Fibroblast of skin of right quadriceps (primary cell): ENCODE measurements around the gene MEIOSIN.

Source experiments
- DNase-seq: peaks from one replicate; pipeline ENCODE4 v3.0.0-alpha.2; 2013

Gene MEIOSIN

GRCh38 chr19:45765702-45766295 lies 32.6 kb downstream of the MEIOSIN start:
- DNase-seq, result no peak

DNA sequence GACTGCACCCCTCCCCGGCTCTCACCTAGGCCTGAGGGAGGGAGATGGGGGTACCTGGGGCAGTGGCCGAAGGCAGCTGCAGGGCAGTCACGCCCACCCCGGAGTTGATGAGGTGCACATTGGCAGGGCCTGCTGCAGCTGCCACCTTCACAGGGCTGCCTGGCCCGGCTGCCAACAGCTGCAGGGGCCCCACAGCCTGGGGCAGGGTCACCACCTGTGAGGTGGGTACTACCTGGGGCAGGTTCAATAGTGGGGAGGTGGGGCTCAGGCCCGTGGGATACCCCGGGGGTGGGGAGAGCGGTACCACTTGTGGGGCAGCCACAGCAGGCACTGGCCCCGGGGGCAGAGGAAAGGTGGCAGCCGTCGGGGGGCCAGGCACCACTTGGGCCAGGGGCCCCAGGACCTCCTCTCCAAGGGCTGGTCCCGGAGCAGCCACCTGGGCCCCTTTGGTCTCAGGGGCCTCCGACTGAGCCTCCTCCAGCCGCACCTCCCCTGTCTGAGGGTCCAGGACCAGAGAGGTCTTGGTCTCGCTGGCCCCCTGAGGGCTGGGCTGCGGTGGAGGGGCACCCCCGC lies 33.1 kb downstream of the MEIOSIN start:
- no peak for DNase-seq

GRCh38 chr19:45766869-45767346 lies 33.7 kb downstream of the MEIOSIN start:
- no peak for DNase-seq

- DNase-seq, result peak; percentile 82
Observed at GRCh38 chr19:45767410-45767880, 34.2 kb downstream of the MEIOSIN start.

GRCh38 chr19:45767881-45768654 lies 34.8 kb downstream of the MEIOSIN start:
- peak; percentile 62 for DNase-seq

- DNase-seq, result peak; percentile 47
Observed at GRCh38 chr19:45768655-45768983, 35.4 kb downstream of the MEIOSIN start.

- peak; percentile 99 for DNase-seq
Observed at GRCh38 chr19:45768984-45769782, 35.9 kb downstream of the MEIOSIN start, which contains the start of gene SIX5. SIX5 (minus strand) TSS chr19:45769252; CDS start chr19:45768844, 408 bp downstream.

DNA sequence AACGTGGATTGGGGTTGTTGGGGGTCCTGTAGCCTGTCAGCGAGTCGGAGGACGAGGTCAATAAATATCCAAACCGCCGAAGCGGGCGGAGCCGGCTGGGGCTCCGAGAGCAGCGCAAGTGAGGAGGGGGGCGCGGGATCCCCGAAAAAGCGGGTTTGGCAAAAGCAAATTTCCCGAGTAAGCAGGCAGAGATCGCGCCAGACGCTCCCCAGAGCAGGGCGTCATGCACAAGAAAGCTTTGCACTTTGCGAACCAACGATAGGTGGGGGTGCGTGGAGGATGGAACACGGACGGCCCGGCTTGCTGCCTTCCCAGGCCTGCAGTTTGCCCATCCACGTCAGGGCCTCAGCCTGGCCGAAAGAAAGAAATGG lies 36.6 kb downstream of the MEIOSIN start:
- DNase-seq, result no peak

- peak; percentile 98 for DNase-seq
Observed at GRCh38 chr19:45770192-45771101, 37.2 kb downstream of the MEIOSIN start.

GRCh38 chr19:45771311-45771933 lies 38.2 kb downstream of the MEIOSIN start:
- no peak for DNase-seq

DNA sequence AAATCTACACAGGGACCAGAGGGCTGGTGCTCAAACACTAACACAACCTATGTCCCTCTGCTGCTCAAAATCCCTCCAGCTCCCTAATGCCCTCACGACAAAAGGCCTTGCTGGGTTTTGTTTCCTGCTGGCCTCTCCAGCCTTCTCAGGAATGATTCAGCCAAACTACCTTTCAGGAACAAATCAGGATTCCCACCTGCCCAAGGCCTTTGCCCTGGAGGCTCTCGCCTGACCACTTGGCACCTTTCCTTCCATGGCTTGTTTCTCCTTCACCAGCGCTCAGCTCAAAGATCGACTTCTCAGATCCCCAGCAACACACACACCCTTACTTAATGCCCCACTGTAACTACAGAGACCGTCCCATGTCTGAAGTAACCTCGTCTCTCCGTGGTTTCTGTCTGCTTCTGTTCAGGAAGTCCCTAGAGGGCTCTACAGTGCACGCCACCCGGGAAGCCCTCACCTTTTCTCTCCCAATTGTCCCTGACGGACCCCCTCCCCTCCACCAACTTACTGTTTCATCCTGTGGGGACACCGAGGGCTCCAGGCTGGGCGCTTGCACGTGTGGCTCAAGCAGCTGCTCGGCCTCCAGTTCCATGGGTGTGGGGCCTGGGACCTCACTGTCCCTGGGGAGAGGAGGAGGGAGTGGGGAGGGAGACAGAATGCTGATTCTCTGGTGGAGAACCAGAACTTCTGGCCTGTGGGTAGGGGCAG lies 39.0 kb downstream of the MEIOSIN start:
- no peak for DNase-seq

- no peak for DNase-seq
Observed at GRCh38 chr19:45772912-45773311, 39.7 kb downstream of the MEIOSIN start.

- no peak for DNase-seq
Observed at GRCh38 chr19:45773384-45773783, 40.1 kb downstream of the MEIOSIN start.

DNA sequence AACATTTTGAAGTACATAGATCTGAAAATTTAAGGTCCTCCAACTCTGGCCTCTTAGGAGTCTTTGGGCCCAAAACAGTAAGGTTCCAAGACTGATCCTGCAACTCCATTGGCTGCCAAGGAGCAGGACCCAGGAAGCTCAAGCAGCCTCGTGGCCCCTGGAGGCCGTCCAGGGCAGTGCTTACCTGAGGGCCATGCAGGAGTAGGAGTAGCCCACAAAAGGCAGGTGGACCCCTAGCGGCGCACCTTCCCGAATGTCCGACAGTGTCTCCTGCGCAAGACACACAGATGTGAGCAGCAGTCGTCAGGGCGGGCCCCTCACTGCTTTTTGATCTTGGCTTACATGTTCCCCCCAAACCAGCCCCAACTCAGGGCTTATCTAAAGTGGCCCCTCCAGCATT lies 41.5 kb downstream of the MEIOSIN start:
- DNase-seq, result no peak

DNA sequence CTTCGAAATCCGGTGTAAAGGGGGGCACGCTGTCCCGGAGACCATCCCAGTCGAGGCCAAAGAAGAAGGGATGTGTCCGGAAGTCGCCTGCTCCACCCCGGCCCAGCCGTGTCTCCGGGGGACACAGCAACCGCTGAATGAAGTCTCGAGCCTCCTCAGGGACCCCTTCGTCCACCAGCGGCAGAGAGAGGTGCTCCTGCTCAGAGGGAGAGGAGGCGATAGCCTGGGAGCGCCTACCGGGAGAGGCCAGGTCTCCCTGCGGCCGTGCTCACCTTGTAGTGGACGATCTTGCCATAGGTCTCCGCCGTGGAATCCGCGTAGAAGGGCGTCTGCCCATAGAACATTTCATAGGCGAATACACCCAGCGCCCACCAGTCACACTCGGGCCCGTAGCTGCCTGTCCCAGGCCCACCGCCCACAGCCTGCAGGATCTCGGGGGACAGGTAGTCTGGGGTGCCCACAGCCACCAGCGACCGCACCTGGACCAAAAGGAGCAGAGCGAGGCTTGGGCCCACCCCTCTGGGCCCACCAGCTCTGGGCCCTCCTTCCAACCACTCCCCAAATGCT lies 44.2 kb downstream of the MEIOSIN start:
- DNase-seq, result no peak

- DNase-seq, result no peak
Observed at GRCh38 chr19:45778010-45778661, 44.9 kb downstream of the MEIOSIN start.

DNA sequence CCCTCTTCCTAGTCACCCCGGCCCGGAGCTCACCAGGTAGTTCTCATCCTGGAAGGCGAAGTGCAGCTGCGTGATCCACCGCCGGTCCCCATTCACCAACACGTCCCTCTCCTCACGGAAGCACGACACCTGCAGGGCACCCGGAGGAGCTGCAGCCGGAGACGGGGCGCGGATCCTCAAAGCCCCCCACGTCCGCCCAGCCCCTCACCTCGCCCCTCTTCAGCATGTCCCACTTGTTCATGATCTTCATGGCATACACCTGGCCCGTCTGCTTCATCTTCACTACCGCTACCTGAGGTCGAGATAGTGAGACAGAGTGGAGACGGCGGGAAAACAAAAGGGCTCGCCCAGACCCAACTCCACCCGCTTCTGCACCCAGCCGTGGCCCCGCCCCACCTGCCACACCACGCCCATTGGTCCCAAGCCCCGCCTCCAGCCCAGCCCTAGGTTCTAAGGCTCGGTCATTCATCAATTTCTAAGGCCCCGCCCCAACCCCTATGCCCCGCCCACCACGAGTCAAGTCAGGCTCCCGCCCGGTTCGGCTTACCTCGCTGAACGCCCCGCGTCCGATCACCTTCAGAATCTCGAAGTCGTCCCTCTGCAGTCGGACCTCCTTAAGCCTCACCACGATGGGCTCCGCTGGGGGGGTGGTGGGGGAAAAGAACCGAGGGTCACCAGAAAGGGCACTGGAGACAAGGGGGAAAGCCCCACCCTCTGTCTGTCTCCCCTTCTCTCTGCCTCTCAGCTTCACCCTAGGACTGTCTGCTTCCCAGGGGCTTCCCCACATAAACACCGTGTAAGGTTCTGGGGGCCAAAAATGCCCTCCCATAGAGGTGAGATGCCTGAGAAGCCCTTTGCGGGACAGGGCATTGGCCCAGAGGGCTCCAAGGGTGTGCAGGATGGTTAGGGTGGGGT lies 46.2 kb downstream of the MEIOSIN start:
- DNase-seq, result peak; percentile 73

- DNase-seq, result no peak
Observed at GRCh38 chr19:45780146-45780447, 46.9 kb downstream of the MEIOSIN start.
